GM06990 (cell line): ENCODE data around the gene HDAC11.

Experiments used
- DNase-seq: peaks from one replicate; pipeline ENCODE4 v3.0.0-alpha.2; 2011; ENCODE audit not compliant: insufficient read length; ENCODE audit errors: extremely low read depth
- H3K27me3 ChIP-seq: replicated peaks from 2 replicates; pipeline ENCODE4 v1.6.0; 2011; ENCODE audit warnings: low read length; ENCODE audit not compliant: control insufficient read depth, insufficient read depth
- H3K36me3 ChIP-seq: 2 replicates; pipeline ENCODE4 v1.5.1; 2011; ENCODE audit warnings: low read length; ENCODE audit not compliant: control insufficient read depth, insufficient read depth
- H3K4me3 ChIP-seq: replicated peaks from 2 replicates; pipeline ENCODE4 v1.5.1; 2011; ENCODE audit warnings: low read depth, mild to moderate bottlenecking, control low read depth, low read length
- TF ChIP-seq, protein P1 (sequence below): IDR thresholded peaks from 2 replicates; pipeline ENCODE4 v1.5.1; 2011; ENCODE audit warnings: low read length, control low read depth, mild to moderate bottlenecking, inconsistent platforms; ENCODE audit not compliant: insufficient read depth, poor library complexity, severe bottlenecking

Gene HDAC11

DNA sequence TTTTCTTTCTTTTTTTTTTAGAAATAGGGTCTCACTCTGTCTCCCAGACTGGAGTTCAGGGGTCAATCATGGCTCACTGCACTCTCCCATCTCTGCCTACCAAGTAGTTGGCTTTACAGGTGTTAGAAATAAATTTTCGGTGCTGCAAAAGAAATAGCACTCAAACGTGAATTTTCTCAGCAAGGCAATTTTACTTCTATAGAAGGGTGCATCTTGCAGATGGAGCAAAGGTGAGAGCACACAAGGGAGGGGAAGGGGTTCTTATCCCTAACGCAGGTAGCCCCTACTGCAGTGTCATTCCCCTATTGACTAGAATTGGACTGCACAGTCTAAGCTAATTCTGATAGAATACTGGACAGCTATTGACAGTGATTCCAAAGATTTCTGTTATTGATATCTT, 62.0 kb downstream of the HDAC11 start:
- TF ChIP-seq, protein P1, sequence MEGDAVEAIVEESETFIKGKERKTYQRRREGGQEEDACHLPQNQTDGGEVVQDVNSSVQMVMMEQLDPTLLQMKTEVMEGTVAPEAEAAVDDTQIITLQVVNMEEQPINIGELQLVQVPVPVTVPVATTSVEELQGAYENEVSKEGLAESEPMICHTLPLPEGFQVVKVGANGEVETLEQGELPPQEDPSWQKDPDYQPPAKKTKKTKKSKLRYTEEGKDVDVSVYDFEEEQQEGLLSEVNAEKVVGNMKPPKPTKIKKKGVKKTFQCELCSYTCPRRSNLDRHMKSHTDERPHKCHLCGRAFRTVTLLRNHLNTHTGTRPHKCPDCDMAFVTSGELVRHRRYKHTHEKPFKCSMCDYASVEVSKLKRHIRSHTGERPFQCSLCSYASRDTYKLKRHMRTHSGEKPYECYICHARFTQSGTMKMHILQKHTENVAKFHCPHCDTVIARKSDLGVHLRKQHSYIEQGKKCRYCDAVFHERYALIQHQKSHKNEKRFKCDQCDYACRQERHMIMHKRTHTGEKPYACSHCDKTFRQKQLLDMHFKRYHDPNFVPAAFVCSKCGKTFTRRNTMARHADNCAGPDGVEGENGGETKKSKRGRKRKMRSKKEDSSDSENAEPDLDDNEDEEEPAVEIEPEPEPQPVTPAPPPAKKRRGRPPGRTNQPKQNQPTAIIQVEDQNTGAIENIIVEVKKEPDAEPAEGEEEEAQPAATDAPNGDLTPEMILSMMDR, result no peak

DNA sequence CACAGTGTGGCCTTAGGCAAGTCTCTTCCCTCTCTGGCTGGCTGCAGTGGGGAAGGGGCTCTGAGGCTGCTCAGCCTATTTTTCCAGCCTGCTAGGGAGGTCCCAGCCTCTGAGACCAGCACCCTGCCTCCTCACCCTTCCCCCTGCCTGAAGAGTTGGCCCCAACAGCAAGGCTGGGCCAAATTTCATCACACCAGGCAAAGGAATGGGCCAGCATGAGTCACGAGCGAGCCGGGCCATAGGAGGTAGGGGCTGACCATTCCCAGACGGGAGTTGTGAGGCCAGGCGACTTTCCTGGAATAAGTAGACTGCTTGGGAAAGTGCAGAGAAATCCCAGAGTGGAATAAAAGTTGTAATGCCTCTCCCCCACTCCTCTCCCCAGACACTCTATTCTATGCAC, 63.1 kb downstream of the HDAC11 start:
- no peak overlapping the region for H3K4me3 ChIP-seq
- no peaks in the 10 kb centered on the region; the same call in 1 of the 2 replicates for H3K27me3 ChIP-seq
- H3K36me3 ChIP-seq, result no peaks in the 10 kb centered on the region
- DNase-seq, result no peak
- TF ChIP-seq, protein P1, result no peak

More for the DNA sequence above, 62.0 kb downstream of the HDAC11 start:
- H3K4me3 ChIP-seq, result no peak overlapping the region
- H3K36me3 ChIP-seq, result no peaks in the 10 kb centered on the region
- no peak for DNase-seq
- peaks cover 1% of the 10 kb centered on the region; the same call in 1 of the 2 replicates for H3K27me3 ChIP-seq

DNA sequence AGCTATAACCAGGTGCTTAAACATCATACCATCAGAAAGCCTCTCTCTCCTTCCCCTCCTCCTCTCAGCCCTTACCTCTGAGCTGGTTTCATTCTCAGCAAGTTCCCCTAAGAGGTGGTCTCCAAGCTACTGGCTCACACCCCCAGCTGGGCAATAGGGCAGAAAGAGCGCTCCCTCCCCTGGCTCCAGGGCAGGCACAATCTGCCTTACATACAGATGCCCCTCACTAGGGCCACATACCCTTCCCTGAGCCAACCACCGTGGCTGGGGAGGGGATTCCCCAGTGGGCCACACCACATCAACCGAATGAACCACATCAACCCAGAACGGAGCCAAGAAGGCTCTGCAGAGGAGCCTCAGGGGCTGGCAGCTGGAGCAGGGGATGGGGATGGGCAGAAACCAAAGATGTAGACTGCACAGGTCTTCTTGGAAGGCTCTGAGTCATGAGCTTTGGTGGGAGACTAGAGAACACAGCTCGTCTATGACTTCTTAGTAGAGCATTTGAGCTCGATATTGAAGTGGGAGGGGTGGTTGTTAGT, 64.3 kb downstream of the HDAC11 start:
- no peaks in the 10 kb centered on the region; the same call in 1 of the 2 replicates for H3K27me3 ChIP-seq
- no peak for DNase-seq
- H3K36me3 ChIP-seq, result no peaks in the 10 kb centered on the region
- H3K4me3 ChIP-seq, result no peak overlapping the region
- TF ChIP-seq, protein P1, result no peak

DNA sequence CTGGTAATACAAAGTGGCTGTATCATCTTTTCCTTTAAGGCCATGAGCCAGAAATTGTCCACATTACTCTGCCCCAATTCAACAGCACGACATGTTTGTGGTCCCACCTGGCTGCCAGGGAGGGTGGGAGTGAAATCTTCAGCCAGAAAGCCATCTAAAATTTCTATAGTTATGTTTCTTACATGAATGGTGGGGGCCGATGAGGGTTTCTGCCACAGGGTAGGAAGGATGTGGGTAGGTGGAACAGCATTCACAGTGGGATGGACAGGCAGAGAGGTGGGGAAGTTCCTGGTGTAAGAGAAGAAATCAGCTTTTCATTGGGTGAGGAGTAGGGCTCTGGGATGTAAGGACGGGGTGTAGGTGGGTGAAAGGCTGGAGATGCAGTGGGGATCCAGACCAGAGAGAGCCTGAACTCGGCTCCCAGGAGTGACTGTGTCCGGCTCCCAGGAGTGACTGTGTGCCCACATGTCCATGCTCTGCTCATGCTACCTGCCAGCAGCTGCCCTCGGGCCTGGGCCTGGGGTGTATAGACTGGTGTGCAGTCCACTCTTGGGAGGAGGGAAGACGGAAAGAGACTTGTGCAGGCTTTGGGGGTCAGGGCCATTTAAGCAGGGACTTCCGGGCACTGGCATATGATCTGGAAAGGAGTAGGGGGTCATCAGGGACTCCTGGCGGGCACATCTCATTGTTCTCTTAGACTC, 65.0 kb downstream of the HDAC11 start:
- no peak for DNase-seq
- no peaks in the 10 kb centered on the region for H3K36me3 ChIP-seq
- TF ChIP-seq, protein P1, result no peak
- no peak overlapping the region for H3K4me3 ChIP-seq
- H3K27me3 ChIP-seq, result no peaks in the 10 kb centered on the region; the same call in none of the 2 replicates

DNA sequence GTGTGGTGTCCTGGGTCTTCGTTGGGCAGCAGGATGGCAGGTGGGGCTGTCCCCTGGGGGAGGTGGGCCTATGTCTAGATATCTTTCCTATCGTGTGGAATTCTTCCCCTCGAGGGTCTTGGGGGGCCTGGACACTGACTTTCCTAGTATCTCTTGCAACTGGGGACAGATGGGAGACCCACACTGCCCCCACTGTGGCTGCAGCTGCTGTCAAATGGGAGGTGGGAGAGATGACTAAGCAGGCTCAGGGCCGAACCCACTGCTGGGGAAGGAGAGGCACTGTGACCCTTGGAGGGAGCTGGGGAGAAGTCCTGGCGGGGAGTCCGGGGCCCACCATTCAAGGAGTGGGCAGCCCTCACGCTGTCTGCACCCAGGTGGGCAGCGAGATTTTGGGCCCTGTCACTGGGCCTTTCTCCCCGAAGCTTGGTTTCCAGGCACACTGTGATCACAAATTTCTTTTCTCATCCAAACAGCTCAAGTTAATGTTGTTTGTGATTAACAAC, 65.9 kb downstream of the HDAC11 start:
- DNase-seq, result no peak
- Histone ChIP-seq H3K27me3 (peaks cover 2% of the 10 kb centered on the region), H3K4me3 (no peak overlapping the region), H3K36me3 (no peaks in the 10 kb centered on the region)
- TF ChIP-seq, protein P1, result no peak
